Activated gamma-delta T cell (primary cell): ENCODE results near the gene MUS81.

Source experiments
- DNase-seq: peaks from one replicate; lab custom pipeline; 2025; lab: John Stamatoyannopoulos, UW

MUS81 gene

DNA sequence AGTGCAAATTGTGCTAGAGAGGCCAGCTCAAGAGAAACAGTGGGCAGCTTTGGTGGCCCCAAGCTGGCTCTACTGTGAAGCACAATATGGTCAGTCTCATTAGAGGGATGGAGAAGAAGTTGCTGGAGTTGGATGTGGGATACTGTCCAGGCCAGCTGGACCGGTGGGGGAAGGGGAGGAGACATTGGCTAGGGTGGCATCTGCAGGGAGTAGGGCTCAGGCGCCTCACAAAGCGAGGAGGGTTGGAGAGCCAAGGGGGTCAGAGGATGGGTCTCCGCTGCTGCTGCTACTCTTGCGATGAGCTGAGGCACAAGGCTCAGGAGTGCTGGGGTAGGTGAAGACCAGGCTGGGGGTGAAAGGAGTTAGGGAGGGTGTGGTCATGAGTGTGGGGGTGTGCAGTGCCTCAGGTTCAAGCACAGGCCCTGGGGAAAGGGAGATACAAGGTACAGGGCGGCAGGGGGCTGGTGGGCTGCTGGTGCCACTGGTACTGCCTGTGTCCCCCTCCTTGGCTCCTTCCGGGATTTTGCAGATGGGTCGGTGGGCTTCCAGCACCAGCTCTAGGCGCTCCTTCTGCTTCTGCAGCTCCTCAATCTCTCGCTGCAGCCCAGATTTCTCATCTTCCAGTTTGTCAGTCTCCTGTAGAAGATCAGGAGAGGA is 32.6 kb downstream of the MUS81 start:
- DNase-seq: no peak

DNA sequence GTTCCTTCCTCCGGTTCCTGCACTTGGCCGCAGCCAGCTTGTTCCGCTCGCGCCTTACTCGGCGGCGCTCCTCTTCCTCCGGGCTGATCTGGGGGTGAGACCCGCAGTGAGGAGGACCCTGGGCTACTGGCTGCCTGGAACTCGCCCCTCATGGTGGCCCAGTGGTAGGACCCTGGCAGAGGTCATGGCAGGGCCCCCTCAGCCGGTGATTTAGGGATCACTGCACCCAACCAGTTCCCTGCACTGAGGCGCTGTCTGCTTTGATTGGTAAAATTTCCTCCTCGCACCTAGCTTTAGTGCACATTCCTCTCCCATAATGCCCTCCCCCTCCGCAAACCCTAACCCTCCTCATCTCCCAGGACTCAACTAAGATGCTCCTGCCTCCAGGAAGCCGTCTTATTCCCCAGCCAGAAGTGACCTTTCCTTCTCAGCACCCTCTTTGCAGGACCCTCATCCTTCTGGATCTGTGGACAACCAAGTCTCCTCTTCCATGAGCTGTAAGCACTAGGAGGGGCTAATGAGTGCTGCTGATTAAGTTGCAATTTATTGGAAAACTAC is 33.9 kb downstream of the MUS81 start:
- no peak for DNase-seq

DNA sequence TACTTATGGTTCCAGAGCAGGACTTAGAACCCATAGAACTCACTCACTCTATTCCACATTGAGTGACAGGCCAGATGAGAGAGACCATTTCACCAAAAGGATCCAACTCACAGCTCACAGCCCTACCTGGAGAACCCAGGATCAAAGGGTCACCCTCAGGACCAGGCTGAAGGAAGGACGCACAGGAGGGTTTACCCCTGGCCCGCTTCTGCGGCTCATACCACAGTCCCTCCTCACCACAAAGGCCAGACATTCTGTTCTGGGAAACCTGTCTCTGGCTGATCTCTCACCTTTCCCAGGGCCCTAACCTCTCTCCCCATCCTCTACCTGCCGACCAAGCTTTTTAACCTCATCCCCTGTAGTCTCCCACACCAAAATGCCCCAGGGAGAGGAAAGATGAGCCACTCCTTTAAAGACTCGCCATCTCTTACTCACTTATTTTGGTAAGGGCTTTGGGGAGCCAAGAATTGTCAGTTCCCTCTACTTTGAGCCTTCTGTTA is 35.3 kb downstream of the MUS81 start:
- DNase-seq: no peak

DNA sequence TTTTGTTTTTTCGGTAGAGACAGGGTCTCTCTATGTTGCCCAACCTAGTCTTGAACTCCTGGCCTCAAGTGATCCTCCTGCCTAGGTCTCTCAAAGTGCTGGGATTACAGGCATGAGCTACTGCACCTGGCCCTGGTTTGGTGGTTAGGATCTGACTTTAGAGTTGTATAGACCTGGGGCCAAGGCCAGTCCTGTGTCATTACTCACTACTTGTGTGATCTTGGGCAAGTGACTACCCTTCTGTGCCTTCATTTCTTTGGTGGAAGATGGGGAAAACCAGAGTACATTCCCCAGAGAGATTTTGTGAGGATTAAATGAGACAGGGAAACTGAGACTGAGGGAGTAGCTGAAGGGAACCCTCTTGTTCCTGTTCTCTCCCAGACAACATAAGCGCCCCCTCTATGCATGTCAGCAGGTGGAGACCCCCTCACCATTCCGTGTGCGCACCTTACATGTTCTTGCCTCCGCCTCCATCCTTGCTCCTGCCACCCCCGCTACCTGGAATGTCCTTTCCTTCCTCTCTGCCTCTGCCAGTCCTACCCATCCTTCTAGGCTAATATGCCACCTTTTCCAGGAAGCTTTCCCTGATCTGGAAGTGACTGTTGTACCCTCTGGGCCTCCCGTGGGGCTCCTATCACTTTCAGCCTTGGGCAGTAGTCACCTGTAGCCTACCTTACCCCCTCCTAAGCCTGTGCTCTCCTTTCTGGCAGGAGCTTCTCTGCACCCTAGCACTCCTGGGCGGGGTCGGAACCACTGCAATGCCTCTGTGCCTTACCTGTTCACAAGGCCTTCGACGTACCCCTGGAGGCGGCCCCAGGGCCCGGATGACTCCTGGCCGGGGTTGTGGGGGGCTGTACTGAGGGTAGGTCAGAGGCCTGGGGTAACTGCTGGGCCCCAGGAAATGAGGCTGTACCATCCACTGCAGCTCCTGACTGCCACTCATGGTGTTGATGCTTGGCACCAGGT is 36.1 kb downstream of the MUS81 start:
- DNase-seq: no peak

DNA sequence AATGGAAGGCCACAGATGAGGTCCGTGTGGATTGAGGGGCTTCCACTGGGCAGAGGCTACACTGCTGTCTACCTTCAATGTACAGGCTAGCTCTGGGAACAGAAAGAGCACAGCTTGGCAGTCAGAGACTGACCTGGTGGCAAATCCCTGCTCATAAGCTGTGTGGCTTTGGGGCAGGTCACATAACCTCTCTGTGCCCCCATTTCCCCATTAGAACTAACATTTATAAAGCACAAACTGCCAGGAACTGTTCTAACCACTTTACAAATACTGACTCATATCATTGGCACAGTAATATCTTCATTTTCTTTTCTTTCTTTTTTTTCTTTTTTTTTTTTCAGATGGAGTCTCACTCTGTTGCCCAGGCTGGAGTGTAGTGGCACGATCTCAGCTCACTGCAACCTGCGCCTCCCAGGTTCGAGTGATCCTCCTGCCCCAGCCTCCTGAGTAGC is 36.8 kb downstream of the MUS81 start:
- no peak for DNase-seq

DNA sequence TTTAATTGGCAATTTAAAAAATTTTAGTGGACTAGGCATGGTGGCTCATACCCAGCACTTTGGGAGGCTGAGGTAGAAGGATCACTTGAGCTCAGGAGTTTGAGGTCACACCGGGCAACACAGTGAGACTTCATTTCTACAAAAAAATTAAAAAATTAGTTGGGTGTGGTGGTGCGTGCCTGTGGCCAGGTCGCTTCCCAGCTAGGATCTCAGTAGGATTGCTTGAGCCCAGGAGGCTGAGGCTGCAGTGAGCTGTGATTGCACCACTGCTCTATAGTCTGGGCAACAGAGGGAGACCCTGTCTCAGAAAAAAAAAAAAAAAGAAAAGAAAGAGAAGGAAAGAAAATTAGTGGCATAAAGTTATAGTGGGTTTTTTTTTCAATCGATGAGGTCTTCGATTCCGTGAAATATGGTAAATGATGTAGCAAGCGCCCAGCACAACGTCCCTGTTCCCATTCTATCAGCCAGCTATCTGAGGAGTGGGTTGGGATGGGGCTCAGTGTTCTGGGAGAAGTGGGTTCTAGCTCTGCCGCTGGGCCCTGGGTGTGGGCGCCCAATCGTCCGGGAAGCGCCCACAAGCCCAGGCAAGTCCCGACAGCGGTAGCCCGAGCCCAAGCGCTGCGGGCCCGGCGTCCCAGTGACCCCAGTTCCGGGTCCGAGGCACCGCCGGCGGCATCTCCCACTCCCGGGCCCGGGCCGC is 38.6 kb downstream of the MUS81 start:
- DNase-seq: no peak

DNA sequence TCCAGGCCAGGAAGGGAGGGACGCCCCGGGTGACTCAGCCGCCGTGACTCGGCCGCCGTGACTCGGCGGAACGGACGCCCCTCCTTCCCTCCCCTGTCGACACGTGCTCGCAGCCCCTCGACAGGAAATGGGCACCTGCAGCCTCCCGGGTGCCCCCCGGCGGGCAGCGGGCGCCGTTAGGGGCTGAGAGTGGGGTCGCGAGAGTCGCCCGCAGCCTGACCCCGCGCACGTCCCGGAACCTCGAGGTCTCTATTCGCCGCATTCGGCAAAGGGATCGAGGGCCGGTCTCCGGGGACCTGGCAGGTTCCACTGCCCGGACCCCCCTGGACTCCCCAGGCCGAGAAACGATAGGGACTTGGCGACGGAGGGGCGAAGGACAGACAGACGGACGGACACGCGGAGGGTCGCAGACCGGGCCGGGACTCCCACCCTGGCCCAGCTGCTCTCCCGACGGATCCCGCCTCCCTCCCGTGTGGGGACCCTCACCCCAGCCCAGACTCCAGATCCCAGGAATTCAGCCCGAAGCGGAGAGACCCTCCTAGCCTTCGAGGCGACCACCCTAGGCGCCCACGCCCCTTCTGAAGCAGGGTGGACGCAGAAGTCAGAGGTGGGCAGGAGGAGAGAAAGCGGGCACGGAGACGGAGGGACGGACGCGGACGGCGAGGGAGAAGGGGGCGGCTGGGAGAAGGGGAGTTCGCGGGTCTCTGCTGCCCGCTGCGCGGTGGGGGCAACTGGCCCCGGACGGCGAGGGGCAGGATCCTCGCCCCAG is 39.3 kb downstream of the MUS81 start:
- peak; percentile 56 for DNase-seq

DNA sequence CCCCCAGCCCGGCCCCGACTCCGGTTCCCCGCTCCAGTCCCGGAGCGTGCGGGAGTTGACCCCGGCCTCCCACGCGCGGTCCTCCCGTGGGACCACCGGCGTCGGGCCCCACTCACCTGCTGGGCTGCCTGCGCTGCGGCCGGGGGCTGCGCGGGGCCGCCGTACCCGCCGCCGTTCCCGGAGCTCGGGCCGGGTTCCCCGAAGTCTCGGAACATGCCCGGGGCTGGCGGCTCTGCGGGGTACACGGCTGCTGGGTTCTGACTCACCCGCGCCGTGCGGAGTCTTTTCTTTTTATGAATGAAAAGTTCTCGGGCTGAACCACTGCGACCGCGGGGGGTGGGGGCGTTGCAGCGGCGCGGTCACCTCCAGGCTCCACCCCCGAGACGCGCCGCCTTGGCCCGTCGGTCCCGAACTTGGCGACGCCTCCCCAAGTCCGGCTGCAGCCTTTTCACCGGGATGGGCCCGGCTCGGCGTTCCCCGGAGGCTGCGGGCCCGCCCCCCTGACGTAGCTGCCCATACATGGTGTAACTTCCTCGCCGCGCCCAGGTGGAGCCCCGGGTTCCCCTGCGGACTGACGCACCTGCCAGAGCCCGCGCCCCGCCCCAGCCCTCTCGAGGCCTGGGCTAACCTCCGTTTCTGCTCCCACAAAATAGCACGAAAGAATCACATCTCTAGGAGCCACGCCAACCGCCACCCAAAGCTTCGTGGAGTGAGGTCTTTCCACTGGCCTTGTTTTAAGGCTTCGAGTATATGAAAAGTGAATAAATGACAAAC is 40.1 kb downstream of the MUS81 start, which contains the start of gene FOSL1:
Gene FOSL1 (minus strand): TSS at position 264 of the 774 bp plus-strand sequence. CDS start 49 bp downstream, at position 215.
- peak; percentile 95 for DNase-seq

DNA sequence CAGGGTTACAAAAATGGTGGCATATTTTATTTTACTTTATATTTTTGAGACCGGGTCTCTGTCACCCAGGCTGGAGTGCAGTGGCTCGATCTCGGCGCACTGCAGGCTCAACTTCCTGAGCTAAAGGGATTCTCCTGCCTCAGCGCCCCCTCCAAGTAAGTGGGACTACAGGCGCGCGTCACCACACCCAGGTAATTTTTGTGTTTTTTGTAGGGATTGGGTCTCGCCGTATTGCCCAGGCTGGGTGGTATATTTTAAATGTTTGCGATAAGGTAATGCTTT is 40.6 kb downstream of the MUS81 start:
- no peak for DNase-seq

DNA sequence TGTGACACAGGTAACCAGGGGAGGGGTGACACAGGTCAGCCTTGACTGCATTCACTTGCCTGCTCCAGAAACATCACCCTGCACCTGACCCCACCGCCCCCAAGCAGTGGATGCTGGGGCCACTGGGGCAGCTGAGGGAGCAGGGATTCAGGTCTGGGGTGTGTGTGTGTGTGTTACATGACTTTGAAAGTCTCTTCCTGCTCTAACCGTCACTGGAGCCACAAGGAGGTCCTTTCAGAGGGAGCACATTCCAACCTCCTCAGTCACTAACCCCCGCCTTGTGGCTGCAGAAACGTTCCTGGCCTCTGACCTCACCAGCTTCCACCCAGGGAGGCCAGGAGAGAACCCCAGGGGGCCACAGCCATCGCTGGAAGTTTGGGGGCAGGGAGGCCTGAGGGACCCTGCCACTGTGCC is 42.8 kb downstream of the MUS81 start:
- DNase-seq: no peak

DNA sequence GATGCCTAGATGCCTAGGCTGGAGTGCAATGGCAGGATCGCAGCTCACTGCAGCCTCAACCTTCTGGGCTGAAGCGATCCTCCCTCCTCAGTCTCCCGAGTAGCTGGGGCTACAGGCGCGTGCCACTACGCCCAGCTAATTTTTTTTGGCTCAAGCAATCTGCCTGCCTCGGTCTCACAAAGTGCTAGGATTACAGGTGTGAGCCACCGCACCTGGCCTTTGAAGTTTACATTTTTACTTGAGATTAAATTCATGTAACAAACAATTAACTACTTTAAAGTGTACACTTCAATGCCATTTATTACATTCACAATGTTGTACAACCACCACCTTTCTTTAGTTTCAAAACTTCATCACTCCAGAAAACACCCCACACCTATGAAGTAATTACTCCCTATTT is 43.5 kb downstream of the MUS81 start:
- no peak for DNase-seq

DNA sequence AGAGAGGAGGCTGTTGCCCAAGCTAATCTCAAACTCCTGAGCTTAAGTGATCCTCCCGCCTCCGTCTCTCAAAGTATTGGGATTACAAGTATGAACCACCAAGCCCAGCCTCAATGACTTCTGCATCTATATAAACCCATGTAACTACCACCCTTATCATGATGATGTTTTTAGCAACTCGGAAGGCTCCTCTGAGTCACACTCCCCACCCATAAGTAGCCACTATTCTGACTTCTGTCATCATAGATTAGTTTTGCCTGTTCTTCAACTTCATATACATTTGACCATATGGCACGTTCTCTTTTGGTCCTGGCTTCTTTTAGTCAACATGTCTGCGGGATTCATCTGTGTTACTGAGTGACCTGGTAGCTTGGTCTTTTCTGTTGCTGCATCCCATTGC is 46.4 kb downstream of the MUS81 start:
- no peak for DNase-seq

DNA sequence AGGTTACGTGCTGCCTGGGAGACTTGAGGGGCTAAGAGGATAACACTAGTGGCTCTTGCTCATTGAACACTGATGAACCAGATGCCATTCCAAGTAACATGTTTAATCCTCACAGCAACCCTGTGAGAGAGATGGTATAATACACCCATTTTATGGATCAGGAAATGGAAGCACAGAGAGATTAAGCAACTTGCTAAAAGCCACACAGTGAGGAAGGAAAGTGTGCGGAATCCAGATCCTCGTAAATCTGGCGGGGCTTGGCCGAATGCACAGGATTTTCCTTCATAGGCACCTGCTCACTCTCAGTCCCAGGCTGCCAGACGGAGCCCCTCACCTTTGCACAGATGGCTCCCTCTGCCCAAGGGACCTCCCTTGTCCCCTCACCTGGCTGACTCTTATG is 47.6 kb downstream of the MUS81 start:
- no peak for DNase-seq

DNA sequence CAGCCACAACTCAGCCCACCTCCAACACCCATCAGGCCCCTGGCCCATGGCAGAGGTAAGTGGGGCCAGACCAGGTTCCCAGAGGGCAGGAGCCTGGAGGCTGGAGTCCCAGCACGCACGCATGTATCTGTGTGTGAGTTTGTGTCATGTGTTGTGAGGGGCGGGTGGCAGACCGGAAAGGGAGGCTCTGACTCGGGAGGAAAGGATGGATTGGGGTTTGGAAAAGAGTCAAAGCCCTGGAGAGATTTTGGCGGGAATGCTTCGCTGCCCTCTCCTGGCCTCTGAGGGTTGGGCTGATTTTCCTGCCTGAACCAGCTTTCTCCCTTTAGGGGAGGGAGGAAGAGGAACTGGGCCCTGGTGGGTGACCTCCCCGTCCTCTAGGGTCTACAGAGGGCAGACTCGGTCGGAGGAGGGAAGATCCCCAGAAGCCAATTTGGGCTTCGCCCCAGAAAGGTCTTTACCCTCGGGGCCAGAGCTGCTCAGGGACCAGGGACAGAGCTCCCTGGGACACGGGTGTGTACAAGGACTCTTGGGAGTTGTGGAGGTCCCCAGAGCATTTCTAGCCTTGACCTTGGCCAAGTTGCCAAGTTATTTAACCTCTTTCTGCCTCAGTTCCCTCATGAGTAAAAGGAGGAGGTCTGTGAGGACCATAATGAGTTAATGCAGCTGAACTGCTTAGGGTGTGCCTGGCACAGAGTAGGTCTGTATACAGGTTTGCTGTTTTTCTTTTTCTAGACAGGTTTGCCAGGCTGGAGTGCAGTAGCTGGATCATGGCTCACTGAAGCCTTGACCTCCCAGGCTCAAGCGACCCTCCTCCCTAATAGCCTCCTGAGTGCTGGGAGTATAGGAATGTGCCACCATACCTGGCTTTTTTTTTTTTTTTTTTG is 51.7 kb downstream of the MUS81 start:
- DNase-seq: no peak

DNA sequence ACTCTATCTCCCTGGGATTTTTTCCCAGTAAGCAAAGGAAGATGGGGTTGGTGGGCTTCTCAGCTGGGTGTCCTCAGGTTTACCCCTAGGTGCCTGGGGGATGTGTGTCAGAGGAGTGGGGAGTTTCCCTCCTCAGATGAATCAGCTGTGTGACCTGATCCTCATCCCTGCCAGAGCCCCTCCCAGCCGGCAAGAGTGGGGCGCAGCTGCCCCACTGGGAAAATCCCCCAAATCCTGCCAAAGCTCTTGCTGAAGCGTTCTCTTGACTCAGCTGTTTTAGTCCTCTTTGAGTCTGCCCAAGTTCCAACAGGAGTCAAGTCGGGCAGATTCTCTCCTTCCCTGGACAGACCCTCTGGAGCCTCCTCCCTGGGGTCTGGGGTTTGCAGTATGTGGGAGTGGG is 52.6 kb downstream of the MUS81 start:
- DNase-seq: no peak

DNA sequence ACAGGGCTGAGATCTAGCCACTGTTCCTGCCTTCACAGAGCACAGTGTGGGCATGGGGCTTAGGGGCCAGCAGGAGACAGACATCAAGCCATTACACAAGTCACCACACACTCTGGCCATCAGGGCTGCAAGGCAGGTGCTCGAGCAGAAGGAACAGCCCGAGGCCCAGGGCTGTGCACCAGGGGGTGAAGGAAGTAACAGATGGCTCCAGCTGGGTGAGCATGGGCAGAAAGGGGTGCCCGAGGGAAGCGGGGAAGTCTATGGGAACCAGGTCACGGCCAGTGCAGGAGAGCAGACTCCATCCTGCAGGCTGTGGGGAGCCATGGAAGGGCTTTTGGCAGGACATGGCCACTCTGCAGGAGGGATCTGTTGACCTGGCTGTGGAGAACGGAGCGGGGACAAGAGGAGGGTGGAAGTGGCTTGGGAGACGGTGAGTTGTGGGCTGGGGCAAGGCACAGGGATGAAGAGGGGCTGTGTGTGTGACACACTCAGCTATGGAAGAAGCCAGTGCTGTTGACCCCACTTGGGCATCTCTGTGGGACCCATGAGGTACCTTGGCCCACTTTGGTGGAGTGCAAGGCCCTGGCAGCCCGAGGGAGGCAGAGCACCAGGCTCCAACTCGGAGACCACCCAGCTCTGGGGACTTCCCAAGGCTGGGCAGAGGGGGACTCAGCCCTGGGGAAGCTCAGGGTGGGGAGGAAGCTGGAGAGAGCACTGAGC is 55.0 kb downstream of the MUS81 start:
- no peak for DNase-seq

DNA sequence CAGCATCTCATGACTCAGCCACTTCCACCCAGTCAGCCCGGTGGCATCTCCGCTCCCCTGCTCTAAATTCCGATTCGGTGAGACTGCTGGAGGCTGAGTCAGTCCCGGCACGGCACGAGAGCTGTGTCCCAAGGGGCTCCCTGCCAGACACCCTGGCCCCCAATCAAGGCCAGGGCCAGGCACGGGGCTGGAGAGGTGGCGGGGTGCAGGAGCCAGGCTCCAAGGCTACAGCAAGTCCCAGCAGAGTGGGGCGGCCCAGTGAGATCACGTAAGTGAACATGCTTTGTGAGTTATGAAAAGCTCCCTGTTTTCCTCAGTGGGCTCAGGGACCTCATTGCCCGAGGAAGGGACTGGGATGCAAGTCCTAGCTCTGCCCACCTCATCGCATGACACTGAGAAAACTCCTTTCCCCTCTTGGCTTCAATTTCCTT is 55.6 kb downstream of the MUS81 start:
- no peak for DNase-seq
